ENCODE data around the gene ZNF639.
"Not testable (repeated sequence)": the region's sequence is repeated elsewhere in the genome, so short reads cannot be mapped to it uniquely, and the experiment has no call there.

Gene ZNF639

DNA sequence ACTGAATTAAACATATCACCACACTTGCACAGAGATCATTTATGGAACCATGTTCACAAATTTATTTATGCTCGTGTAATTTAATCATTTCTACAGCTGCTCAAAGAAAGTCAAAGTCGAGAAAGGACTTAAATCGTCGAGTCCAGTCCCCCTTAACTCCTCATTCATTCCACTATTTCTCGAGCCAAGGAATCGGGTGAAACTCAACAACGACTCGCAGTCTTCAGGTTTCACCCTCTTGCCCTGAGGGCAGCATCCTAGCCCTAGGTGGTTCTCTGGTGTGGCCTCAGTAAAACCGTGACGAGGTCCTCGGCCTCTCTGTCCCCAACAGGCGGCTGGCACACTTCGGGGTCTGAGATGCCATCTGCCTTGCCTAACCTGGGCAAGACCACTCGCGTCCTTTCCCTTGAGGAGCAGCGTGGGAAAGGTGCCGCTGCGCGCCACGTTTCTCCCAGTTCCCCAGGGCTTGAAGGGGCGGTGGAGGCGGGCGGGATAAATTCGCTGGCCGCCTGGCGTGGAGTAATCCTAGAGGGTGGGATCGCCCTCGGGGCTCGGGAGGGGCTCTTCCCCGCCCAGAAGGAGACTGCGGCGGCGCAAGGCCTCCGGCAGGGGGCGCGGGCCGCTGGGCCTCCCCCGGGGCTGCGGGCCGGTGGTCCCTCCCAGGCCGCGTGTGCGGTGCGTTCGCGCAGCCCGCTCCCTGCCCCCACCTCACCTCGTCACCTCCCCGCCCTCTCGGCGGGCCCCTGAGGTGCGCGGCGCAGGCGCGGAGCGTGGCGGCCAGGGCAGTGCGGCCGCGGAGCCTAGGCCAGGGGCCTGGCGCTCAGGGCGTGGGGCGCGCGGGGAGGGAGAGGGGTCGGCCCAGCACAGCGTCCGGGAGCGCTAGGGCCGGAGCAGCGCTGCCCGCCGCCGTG lies at the start of gene ZNF639:
ZNF639 (plus strand) TSS at position 746 of the 911 bp plus-strand sequence. CDS start 5,263 bp downstream, outside the sequence.
- peak; percentile 83 to 88 for DNase-seq

DNA sequence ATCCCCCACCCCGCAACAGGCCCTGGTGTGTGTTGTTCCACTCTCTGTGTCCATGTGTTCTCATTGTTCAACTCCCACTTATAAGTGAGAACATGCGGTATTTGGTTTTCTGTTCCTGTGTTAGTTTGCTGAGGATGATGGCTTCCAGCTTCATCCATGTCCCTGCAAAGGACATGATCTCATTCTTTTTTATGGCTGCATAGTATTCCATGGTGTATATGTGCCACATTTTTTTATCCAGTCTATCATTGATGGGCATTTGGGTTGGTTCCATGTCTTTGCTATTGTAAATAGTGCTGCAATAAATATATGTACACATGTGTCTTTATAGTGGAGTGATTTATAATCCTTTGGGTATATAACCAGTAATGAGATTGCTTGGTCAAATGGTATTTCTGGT lies 48.4 kb upstream of the ZNF639 start:
- DNase-seq, result not testable (repeated sequence)

DNA sequence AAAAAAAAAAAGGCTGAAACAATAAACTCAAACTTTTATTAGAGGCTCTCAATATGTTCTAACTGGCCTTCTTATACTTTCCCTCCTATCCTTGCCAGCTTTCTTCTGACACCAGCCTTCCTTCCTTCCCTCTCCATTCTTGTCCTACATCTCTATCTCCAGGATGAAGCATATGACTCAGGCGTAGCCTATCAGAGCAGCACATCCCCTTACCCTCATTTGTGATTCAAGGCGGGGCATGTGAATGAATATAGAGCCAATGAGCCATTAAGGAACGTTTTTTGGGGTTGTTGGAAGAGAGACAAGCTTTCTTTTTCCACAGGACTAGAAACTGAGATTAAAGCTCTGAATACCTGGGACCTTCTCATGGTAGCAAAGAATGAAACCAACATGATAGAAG lies 46.8 kb upstream of the ZNF639 start:
- DNase-seq, result no peak

- no peak for DNase-seq
Observed at GRCh38 chr3:179276743-179277142, 46.1 kb upstream of the ZNF639 start.

GRCh38 chr3:179278151-179278550 lies 44.7 kb upstream of the ZNF639 start:
- no peak for DNase-seq

DNA sequence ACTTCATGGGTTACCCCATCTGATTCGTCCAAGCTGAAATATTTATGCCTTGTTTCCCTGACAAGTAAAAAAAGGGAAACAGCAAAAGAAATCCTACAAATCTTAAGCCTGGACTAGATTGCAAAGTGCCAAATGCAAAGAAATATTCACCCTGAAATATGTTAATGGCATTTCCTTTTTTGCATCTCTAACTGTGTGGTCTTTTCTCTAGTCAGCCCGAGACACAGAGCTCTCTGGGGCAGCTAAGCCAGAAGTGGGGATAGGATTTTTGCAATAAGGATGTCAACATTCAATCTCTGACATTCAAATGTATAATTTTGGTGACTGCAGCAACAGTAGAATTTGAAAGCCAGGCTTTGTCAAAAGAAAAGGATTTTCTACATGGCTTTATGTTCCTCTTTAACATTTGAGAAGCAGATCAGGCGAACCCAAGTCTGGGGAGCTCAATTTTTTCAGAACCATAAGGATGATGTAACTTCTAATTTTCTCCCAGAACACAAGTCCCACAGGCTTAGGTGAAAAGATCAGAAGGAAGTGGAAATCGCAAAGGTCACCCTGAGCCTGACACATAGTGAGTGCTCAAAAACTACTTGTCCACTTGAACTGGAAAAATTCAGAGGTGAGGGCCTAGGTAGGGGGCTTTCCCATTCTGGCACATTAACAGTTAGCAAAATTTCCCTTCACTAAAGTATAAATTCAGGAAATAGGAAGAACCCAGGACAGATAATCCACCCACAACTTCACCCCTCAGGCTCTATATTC lies 43.7 kb upstream of the ZNF639 start:
- DNase-seq, result no peak

GRCh38 chr3:179279837-179280236 lies 43.0 kb upstream of the ZNF639 start:
- no peak for DNase-seq

DNA sequence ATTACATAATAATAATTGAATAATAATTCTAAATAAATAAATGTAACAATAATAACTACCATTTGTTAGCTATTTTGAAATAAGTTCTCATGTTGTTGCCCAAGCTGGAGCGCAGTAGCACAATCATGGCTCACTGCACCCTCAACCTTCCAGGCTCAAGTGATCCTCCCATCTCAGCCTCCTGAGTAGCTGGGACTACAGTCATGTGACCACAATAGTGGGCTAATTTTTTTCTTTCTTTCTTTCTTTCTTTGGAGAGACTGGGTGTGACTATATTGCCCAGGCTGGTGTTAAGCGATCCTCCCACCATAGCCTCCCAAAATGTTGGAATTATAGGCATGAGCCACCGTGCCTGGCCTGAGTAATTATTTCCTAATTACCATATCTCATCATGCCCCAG lies 41.0 kb upstream of the ZNF639 start:
- DNase-seq, result no peak

DNA sequence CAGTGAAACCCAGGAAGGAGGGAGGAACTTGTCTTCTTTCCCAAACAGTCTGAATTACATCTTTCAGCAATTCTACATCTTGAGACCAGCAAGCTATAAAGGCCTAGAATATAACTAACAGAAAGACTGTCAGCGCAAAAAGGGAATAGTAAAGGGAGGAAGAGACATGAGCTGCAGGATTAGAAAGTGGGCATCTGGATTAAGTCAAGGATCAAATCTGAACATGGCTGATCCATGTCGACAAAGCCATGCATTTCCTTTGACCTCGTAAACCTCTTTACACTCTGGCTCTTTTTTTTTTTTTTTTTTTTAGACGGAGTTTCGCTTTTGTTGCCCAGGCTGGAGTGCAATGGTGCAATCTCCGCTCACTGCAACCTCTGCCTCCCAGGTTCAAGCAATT lies 36.5 kb upstream of the ZNF639 start:
- no peak for DNase-seq

DNA sequence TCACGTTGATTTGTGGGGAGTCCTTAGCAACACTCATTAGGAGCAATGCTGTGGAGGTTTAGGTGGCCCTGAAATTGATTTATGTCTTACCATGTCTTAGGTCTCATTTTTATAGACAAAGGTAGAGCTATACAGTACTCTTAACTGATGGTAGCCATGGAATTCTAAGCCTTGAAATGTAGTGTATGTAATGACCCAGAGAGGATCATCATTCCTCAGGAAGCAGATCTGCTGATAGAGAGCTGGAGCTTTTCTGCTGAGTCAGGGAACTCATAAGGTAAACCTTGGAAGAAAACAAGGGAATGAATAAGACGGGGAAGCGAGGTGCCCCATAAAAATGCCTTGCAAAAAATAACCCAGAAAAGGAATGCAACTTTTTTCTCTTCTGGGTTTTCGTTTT lies 34.0 kb upstream of the ZNF639 start:
- no peak for DNase-seq

DNA sequence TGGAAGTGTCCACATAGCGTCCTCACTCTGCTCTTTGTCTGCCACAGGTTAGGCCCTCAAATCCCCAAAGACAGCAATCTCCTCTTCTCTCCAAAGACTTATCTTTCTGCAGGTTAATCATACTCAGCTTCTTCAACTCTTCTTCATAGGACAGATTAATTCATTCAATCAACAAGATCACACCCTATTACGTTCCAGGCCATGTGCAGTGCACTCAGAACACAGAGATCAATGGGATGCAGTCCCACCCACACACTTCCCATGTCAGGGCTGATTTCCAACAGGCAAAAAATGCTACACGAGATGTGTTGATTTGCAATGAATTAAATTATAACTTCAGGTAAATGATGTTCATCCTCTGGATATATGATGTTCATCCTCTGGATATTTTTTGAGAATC lies 33.5 kb upstream of the ZNF639 start:
- DNase-seq, result no peak

- no peak for DNase-seq
Observed at GRCh38 chr3:179292450-179292849, 30.4 kb upstream of the ZNF639 start.

GRCh38 chr3:179297971-179298725 lies 24.7 kb upstream of the ZNF639 start:
- no peak for DNase-seq

- no peak for DNase-seq
Observed at GRCh38 chr3:179299316-179299715, 23.5 kb upstream of the ZNF639 start.

- no peak for DNase-seq
Observed at GRCh38 chr3:179299999-179300613, 22.7 kb upstream of the ZNF639 start.

GRCh38 chr3:179301645-179302044 lies 21.2 kb upstream of the ZNF639 start:
- DNase-seq, result no peak

- no peak for DNase-seq
Observed at GRCh38 chr3:179302111-179302510, 20.7 kb upstream of the ZNF639 start.

DNA sequence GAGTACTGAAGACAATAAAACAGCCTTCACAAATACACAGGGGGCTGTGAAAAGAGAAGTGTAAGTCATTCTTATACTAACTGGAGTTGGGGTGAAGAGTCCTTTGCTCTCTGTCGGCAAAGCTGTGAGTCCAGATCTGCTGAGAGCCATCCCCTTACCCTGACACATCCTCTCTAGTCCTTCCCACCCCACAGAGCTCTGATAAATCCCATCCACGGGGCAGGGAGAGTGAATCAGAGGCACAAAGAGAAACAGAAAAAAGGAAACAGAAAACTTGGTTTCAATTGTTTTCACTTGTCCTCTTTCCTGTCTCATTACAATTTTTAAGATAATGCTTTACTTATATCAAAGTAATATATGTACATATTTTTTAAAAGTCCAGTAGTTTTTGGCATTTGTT lies 18.2 kb upstream of the ZNF639 start:
- no peak for DNase-seq

GRCh38 chr3:179307362-179307761 lies 15.5 kb upstream of the ZNF639 start:
- DNase-seq, result not testable (repeated sequence)

DNA sequence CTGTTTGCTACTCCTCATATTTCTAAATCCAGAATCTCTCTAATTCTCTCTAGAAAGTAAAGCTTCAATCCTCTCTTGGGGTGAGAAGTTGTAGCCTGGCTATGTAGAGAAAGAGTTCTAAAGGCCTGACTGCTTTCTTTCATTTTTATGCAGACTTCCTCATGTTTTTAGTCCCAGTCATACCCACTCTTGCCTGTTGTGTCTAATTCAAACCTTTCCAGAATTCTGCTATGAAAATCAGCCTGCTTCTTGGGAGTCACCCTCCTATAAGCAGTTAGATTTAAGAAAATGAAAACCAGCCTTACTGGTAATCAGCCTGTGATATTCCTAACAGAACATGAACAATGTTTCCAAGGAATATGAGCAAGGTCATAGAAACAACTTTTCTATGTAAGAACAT lies 14.8 kb upstream of the ZNF639 start:
- no peak for DNase-seq

DNA sequence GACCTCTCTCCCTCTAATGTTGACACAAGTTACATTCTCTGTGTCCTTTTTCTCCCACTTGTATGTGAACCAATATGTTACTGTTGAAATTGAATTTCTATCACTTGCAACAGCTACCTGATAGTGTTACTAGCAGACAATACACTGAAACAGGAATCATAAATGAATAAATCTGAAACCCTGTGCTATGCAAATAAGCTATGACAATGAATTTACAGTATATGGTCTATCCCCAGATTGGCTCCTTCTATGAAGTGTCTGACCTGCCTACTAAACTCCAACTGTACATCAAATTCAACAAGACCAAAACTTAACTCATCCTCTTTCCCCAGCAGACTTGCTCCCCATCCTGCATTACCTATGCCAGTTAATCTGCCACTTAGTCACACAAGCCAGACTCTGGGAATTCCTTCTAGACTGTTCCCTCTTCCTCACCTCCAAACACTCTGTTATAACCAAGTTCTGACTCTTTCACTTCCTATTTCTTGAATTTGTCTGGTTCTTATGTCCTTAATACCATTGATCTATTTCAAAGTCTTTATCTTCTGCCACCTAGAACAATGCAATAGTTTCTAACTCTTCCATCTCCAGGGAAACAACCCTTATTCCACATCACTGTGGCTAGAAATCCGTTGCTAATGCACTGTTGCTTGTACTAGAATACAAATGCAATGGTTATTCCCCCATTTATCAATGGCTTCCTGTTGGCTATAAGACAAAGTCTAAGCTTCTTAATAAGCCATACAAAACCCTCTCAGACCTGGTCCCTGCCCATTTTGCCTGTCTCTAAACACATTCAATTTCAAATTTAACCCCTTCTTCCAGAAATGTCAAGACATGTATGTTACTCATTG lies 13.4 kb upstream of the ZNF639 start:
- DNase-seq, result no peak

DNA sequence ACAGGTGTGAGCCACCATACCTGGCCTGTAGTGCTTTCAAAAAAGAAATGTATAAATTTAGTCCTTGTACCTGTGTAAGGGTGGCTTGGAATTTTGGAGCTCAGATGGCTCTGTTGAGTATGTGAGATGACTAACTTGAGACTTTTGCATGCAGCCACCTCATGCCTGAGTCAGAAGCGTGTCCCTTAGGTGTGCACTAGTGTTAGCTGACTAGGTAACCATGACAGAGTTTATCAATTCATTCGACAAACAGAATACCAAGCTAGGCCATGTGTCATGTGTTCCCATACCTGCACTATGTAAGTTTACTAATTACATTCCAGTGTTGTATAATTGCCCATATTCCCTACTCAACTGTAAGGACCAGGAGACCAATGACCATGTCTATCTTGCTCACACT lies 4.0 kb upstream of the ZNF639 start:
- DNase-seq, result no peak

Data from SHP77 (cell line).